Activated T-cell treated with anti-CD3 and anti-CD28 coated beads for 24 hours (primary cell): ENCODE data around the gene CNOT6L.

ENCODE experiments used
- DNase-seq: peaks from one replicate; pipeline ENCODE4 v3.0.0-alpha.2; 2020; ENCODE audit warnings: low read depth

Gene CNOT6L

GRCh38 chr4:77820649-77821561 lies 1.7 kb upstream of the CNOT6L start:
- no peak for DNase-seq

GRCh38 chr4:77819843-77820648 lies 878 bp upstream of the CNOT6L start:
- DNase-seq: peak; percentile 93

GRCh38 chr4:77819404-77819842 lies 255 bp upstream of the CNOT6L start:
- DNase-seq: peak; percentile 21

- DNase-seq: peak; percentile 30
Measured at GRCh38 chr4:77818073-77818601, 1.0 kb downstream of the CNOT6L start.

- no peak for DNase-seq
Measured at GRCh38 chr4:77817304-77818072, 1.7 kb downstream of the CNOT6L start.

GRCh38 chr4:77816546-77816945 lies 2.6 kb downstream of the CNOT6L start:
- no peak for DNase-seq

- no peak for DNase-seq
Measured at GRCh38 chr4:77815636-77816035, 3.5 kb downstream of the CNOT6L start.

- DNase-seq: no peak
Measured at GRCh38 chr4:77805840-77806239, 13.3 kb downstream of the CNOT6L start.

GRCh38 chr4:77804471-77804870 lies 14.7 kb downstream of the CNOT6L start:
- no peak for DNase-seq

- DNase-seq: no peak
Measured at GRCh38 chr4:77802402-77802801, 16.8 kb downstream of the CNOT6L start.

GRCh38 chr4:77801260-77801608 lies 17.9 kb downstream of the CNOT6L start:
- DNase-seq: no peak

GRCh38 chr4:77800483-77801259 lies 18.5 kb downstream of the CNOT6L start:
- DNase-seq: no peak

- DNase-seq: no peak
Measured at GRCh38 chr4:77800077-77800476, 19.1 kb downstream of the CNOT6L start.

GRCh38 chr4:77798385-77798784 lies 20.8 kb downstream of the CNOT6L start:
- no peak for DNase-seq

GRCh38 chr4:77797239-77797638 lies 21.9 kb downstream of the CNOT6L start:
- no peak for DNase-seq

GRCh38 chr4:77795326-77795725 lies 23.8 kb downstream of the CNOT6L start:
- no peak for DNase-seq

GRCh38 chr4:77790146-77790545 lies 29.0 kb downstream of the CNOT6L start:
- DNase-seq: no peak

- no peak for DNase-seq
Measured at GRCh38 chr4:77788990-77789389, 30.2 kb downstream of the CNOT6L start.

GRCh38 chr4:77787969-77788368 lies 31.2 kb downstream of the CNOT6L start:
- DNase-seq: no peak

- DNase-seq: no peak
Measured at GRCh38 chr4:77785669-77786068, 33.5 kb downstream of the CNOT6L start.

- DNase-seq: no peak
Measured at GRCh38 chr4:77783895-77784294, 35.3 kb downstream of the CNOT6L start.
